Measurements from ENCODE around the gene ATAD3C. TPM values are rescaled to one million over a fixed set of nuclear protein-coding genes. Genes with fewer than 3 reads are reported as not detected.
"Not testable (repeated sequence)": the region's sequence is repeated elsewhere in the genome, so short reads cannot be mapped to it uniquely, and the experiment has no call there.

The ATAD3C gene
- under 0.01 TPM in 2 replicates for total RNA-seq

GRCh38 chr1:1449099-1449739 is at the start of gene ATAD3C:
TSS of gene ATAD3C (plus strand) at chr1:1449689. CDS start at chr1:1450684, 995 bp downstream.
- DNase-seq (ENCODE audit: low read depth in 2 of 2) = no peak

- DNase-seq (ENCODE audit: low read depth in 2 of 2) = peak; percentile 33 to 37
Observed at GRCh38 chr1:1399872-1400575, 49.5 kb upstream of the ATAD3C start.

GRCh38 chr1:1400576-1401456 is 48.7 kb upstream of the ATAD3C start:
- DNase-seq (ENCODE audit: low read depth in 2 of 2) = peak in 1 of 2 donors; percentile 32

- no peak for DNase-seq (ENCODE audit: low read depth in 2 of 2)
Observed at GRCh38 chr1:1401457-1402010, 48.0 kb upstream of the ATAD3C start.

DNA sequence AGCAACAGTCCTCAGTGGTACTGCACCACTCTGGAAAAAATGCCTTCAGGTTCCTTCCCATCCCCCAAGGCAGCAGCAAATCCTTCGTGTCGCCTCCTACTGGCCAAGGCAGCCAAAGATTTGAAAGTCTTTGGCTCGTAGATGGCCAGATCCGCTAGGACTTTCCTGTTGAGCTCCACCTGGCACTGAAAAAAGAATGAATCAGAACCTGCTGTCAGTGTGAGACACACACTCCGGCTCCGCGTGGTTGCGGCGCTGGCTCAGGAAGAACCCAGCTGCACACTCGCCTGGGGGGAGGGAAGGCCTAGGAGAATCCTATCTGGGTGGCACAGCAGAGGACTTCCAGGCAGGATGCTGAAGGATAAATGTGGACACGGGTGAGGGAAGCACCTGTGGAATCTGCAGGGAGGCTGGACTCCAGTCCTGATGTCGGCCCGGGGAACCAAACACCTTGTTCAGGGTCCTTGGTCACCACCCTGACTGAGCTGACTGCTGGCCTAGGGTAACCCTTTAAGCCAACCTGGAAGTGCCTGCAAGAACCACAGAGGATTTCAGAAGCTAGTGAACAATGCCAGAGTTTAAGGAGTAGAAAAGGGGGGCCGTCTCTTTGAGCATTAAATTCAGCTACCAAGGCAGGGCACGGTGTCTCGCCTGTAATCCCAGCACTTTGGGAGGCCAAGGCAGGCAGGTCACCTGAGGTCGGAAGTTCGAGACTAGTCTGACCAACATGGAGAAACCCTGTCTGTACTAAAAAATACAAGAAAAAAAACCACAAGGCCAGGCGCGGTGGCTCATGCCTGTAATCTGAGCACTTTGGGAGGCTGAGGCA is 47.2 kb upstream of the ATAD3C start:
- peak; percentile 75 to 81 for DNase-seq (ENCODE audit: low read depth in 2 of 2)

DNA sequence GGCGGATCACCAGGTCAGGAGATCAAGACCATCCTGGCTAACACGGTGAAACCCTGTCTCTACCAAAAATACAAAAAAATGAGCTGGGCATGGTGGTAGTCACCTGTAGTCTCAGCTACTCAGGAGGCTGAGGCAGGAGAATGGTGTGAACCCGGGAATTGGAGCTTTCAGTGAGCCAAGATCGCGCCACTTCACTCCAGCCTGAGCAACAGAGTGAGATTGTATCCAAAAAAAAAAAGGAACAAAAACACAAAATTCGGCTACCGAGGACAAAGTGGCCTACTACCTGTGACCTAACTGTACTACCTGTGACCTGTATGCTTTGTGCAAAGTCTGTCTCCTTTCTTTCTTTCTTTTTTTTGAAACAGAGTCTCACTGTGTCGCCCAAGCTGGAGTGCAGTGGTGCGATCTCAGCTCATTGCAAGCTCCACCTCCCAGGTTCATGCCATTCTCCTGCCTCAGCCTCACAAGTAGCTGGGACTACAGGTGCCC is 46.5 kb upstream of the ATAD3C start:
- DNase-seq (ENCODE audit: low read depth in 2 of 2) = not testable (repeated sequence)

GRCh38 chr1:1403653-1404052 is 45.8 kb upstream of the ATAD3C start:
- no peak for DNase-seq (ENCODE audit: low read depth in 2 of 2)

DNA sequence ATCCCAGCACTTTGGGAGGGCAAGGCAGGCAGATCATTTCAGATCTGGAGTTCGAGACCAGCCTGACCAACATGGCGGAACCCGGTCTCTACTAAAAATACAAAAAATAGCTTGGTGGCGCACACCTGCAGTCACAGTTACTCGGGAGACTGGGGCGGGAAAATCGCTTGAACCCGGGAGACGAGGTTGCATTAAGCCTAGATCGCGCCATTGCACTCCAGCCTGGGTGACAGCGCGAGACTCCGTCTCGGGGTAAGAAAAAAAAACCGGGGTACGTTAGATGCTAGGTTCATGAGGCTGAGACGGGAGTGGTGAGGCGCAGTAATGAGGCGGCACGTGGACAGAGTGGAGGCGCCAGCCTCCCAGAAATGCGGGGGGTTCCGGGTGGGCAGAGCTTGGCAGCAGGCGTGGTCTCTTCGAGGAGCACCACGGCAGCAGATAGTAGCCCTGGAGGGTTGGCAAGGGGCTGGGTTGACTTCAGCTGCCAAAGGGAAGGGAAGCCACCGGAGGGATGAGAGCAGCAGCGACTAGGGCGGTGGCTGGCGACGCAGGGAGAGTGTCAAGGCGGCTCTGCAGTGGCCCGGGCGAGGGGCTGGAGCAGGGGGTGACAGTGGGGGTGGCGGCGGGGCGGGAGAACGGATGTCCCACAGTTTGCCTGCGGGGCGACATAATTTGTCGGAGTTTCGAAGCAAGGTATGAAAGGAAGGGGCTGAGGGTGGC is 43.2 kb upstream of the ATAD3C start:
- DNase-seq (ENCODE audit: low read depth in 2 of 2) = no peak

DNA sequence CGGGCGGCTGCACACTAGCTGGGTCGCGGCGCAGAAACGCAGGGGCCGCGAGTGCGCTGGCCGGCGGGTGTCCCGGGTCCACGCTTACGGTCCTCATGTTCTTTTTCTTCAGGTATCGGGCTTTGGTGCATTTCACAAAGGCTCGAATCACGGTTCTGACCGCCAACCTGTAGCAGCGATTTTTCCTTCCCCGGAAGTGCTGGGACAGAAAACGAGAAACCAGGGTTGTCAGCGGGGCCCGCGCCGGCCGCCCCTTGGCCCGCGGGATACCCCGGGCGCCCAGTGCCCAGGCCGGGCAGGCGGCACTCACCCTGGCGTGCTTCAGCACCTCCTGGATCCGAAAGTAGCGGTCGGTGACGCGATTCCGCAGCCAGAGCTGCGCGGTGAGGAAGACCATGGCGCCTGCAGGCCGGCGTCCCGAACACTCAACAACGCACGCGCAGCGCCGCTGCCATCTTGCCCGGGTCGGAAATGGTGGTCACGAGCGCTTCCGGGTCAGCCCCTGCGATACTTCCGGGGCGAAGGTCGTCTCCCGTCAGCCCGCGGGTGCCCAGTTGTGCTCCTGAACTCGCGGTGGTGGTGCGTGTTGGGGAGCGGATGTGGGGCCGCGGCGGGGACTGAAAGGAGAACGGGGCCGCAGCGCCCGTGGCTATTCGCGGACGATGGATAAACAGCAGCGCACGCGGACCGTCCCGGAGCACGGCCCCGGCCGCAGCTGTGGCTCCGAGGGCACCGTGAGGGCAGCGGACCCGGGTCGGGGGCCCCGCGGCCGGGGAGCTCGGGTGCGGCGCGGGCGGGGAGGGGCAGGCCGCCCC is 42.5 kb upstream of the ATAD3C start, which contains the start of gene MRPL20:
Gene MRPL20, minus strand, starts transcription at position 473 of the 815 bp plus-strand sequence. Its CDS starts 76 bp downstream, at position 397.
- DNase-seq (ENCODE audit: low read depth in 2 of 2) = peak; percentile 92 to 93

GRCh38 chr1:1407636-1408318 is 41.7 kb upstream of the ATAD3C start:
- peak; percentile 78 for DNase-seq (ENCODE audit: low read depth in 2 of 2)

DNA sequence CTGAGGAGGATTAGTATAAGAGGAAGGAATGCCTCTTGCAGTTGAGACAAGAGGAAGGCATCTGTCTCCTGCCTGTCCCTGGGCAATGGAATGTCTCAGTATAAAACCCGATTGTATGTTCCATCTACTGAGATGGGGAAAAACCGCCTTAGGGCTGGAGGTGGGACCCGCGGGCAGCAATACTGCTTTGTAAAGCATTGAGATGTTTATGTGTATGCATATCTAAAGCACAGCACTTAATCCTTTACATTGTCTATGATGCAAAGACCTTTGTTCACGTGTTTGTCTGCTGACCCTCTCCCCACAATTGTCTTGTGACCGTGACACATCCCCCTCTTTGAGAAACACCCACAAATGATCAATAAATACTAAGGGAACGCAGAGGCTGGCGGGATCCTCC is 39.3 kb upstream of the ATAD3C start:
- DNase-seq (ENCODE audit: low read depth in 2 of 2) = not testable (repeated sequence)

- DNase-seq (ENCODE audit: low read depth in 2 of 2) = no peak
Observed at GRCh38 chr1:1411626-1412025, 37.9 kb upstream of the ATAD3C start.

GRCh38 chr1:1412311-1412902 is 37.1 kb upstream of the ATAD3C start:
- not testable (repeated sequence) for DNase-seq (ENCODE audit: low read depth in 2 of 2)

- no peak for DNase-seq (ENCODE audit: low read depth in 2 of 2)
Observed at GRCh38 chr1:1415751-1416150, 33.7 kb upstream of the ATAD3C start.

GRCh38 chr1:1417396-1417795 is 32.1 kb upstream of the ATAD3C start:
- not testable (repeated sequence) for DNase-seq (ENCODE audit: low read depth in 2 of 2)

GRCh38 chr1:1417825-1418463 is 31.5 kb upstream of the ATAD3C start:
- DNase-seq (ENCODE audit: low read depth in 2 of 2) = not testable (repeated sequence)
